ENCODE data around the gene MAN2B2.

- TF ChIP-seq, protein P1, sequence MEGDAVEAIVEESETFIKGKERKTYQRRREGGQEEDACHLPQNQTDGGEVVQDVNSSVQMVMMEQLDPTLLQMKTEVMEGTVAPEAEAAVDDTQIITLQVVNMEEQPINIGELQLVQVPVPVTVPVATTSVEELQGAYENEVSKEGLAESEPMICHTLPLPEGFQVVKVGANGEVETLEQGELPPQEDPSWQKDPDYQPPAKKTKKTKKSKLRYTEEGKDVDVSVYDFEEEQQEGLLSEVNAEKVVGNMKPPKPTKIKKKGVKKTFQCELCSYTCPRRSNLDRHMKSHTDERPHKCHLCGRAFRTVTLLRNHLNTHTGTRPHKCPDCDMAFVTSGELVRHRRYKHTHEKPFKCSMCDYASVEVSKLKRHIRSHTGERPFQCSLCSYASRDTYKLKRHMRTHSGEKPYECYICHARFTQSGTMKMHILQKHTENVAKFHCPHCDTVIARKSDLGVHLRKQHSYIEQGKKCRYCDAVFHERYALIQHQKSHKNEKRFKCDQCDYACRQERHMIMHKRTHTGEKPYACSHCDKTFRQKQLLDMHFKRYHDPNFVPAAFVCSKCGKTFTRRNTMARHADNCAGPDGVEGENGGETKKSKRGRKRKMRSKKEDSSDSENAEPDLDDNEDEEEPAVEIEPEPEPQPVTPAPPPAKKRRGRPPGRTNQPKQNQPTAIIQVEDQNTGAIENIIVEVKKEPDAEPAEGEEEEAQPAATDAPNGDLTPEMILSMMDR (IDR thresholded peaks at IDR 0.05): no peak
- TF ChIP-seq POLR2A (IDR thresholded peaks at IDR 0.05): no peak
- no peak for TF ChIP-seq EP300 (IDR thresholded peaks at IDR 0.05)
- no peak for TF ChIP-seq POLR2AphosphoS5 (IDR thresholded peaks at IDR 0.05)
Observed at GRCh38 chr4:6534050-6534449, 40.9 kb upstream of the MAN2B2 start.

Measured in sigmoid colon (tissue), 4 donors.